NCI-H1105 treated with DMSO at 0.1 percent for 48 hours (cell line): Measurements from ENCODE around the gene MYO1E.
A peak's percentile ranks its signal among the peaks of the same experiment; 100 is the strongest.

Experiments used
- DNase-seq: peaks from one replicate; lab custom pipeline; 2025; lab: John Stamatoyannopoulos, UW

The MYO1E gene

GRCh38 chr15:59194639-59195325 is 177.9 kb downstream of the MYO1E start:
- DNase-seq = no peak

GRCh38 chr15:59191855-59192237 is 180.8 kb downstream of the MYO1E start:
- DNase-seq = no peak

GRCh38 chr15:59190291-59190690 is 182.4 kb downstream of the MYO1E start:
- DNase-seq = no peak

- DNase-seq = no peak
These were observed 183.4 kb downstream of the MYO1E start for GRCh38 chr15:59189241-59189640.

GRCh38 chr15:59186501-59186900 is 186.2 kb downstream of the MYO1E start:
- no peak for DNase-seq

GRCh38 chr15:59185725-59186124 is 186.9 kb downstream of the MYO1E start:
- DNase-seq = no peak

- no peak for DNase-seq
These were observed 191.6 kb downstream of the MYO1E start for GRCh38 chr15:59180945-59181600.

GRCh38 chr15:59179717-59180116 is 193.0 kb downstream of the MYO1E start:
- DNase-seq = no peak

GRCh38 chr15:59178151-59178695 is 194.4 kb downstream of the MYO1E start:
- no peak for DNase-seq

GRCh38 chr15:59177317-59177660 is 195.4 kb downstream of the MYO1E start:
- DNase-seq = no peak

GRCh38 chr15:59176653-59177316 is 195.9 kb downstream of the MYO1E start:
- no peak for DNase-seq

- peak; percentile 64 for DNase-seq
These were observed 197.5 kb downstream of the MYO1E start for GRCh38 chr15:59174835-59175831.

GRCh38 chr15:59174151-59174834 is 198.4 kb downstream of the MYO1E start:
- DNase-seq = no peak

GRCh38 chr15:59173194-59173593 is 199.5 kb downstream of the MYO1E start:
- DNase-seq = no peak

- DNase-seq = no peak
These were observed 200.3 kb downstream of the MYO1E start for GRCh38 chr15:59172289-59172901.

GRCh38 chr15:59171067-59171397 is 201.6 kb downstream of the MYO1E start:
- DNase-seq = no peak

GRCh38 chr15:59170295-59171066 is 202.2 kb downstream of the MYO1E start:
- no peak for DNase-seq

- no peak for DNase-seq
These were observed 203.4 kb downstream of the MYO1E start for GRCh38 chr15:59169251-59169708.

GRCh38 chr15:59168536-59168935 is 204.1 kb downstream of the MYO1E start:
- DNase-seq = no peak
